Measurements from ENCODE around the gene TLCD3B.

GRCh38 chr16:29987371-29988085 is 43.5 kb downstream of the TLCD3B start:
- TF ChIP-seq CTCF (IDR thresholded peaks at IDR 0.05) (no peak), POLR2A (IDR thresholded peaks at IDR 0.05) (no peak), EP300 (IDR thresholded peaks at IDR 0.05) (no peak)

Data from tibial nerve (tissue), 4 donors.